ENCODE data around the gene ANKS3. TPM values are rescaled to one million over a fixed set of nuclear protein-coding genes. Genes with fewer than 3 reads are reported as not detected.

ANKS3 gene
- total and polyA plus RNA-seq, 2 donors (not counting 3 experiments of a cell fraction or from before 2014, with no cell fraction given): 13.9 to 24.0 TPM

DNA sequence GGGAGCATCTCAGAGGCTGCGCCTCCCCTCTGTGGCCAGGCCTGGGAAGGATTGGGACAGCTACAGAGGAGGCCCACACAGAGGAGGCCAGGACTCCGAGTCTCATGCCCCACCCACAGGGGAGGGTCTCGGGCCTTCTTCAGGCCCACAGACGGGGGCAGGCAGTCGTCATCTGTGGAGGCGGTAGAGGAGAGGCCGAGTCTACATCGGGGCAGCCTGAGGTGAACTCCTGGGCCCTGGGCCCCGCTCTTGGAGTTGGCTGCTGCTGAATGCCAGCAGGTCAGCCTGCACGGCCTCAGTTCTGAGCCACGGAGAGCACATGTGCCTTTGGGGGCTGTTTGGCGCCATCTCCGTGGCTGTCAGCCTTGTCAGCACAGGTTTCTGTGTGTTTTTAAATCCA, 48.8 kb downstream of the ANKS3 start:
- dilution Hi-C loops (cut with MboI; ENCODE audit: extremely low pct_ligation_motif_present, low sequenced_read_pairs) (no loop called here), intact Hi-C loops (cut with micrococcal nuclease) (no loop called here)
- H3K36me3 ChIP-seq (ENCODE audit: control insufficient read depth in 2 of 2, extremely low read depth in 1 of 2, insufficient read depth in 2 of 2, low read length in 2 of 2): peaks cover 4 to 57% of the 10 kb centered on the region in 2 experiments
- POLR2A ChIA-PET: no interaction called here
- H3K4me1 ChIP-seq (ENCODE audit: control insufficient read depth, extremely low read depth, insufficient read depth, low read length): no peaks in the 10 kb centered on the region
- H3K9me3 ChIP-seq (replicated peaks; ENCODE audit: control insufficient read depth, insufficient read depth, low read length): no peaks in the 10 kb centered on the region
- no TSS peak for BruUV-seq (replicated peaks)
- DNase-seq (ENCODE audit: low read depth, low spot score): no peak
- H3K27me3 ChIP-seq (ENCODE audit: control insufficient read depth in 2 of 2, insufficient read depth in 2 of 2, low read length in 2 of 2): no peaks in the 10 kb centered on the region
- H3K79me2 ChIP-seq (ENCODE audit: control insufficient read depth, insufficient read depth, low read length): no peaks in the 10 kb centered on the region
- TF ChIP-seq EZH2 (IDR thresholded peaks at IDR 0.05; ENCODE audit: borderline replicate concordance, low read depth, low read length, severe bottlenecking) (no peak), POLR2AphosphoS5 (IDR thresholded peaks at IDR 0.05; ENCODE audit: insufficient read depth, low read depth, low read length) (no peak), FOS (IDR thresholded peaks at IDR 0.05; ENCODE audit: borderline replicate concordance, insufficient read depth, low read length) (no peak), GATA2 (IDR thresholded peaks at IDR 0.05; ENCODE audit: insufficient read depth, insufficient read length, low read depth, low read length) (no peak), JUN (IDR thresholded peaks at IDR 0.05; ENCODE audit: borderline replicate concordance, insufficient read depth, insufficient read length, low read depth) (no peak), MYC (IDR thresholded peaks at IDR 0.05; ENCODE audit: low read depth, low read length) (no peak), POLR2A (IDR thresholded peaks at IDR 0.05; ENCODE audit: low read depth, low read length) (no peak)
- TF ChIP-seq, protein P1, sequence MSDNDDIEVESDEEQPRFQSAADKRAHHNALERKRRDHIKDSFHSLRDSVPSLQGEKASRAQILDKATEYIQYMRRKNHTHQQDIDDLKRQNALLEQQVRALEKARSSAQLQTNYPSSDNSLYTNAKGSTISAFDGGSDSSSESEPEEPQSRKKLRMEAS (IDR thresholded peaks at IDR 0.05; ENCODE audit: insufficient read depth, insufficient read length): no peak
- TF ChIP-seq, protein P2, sequence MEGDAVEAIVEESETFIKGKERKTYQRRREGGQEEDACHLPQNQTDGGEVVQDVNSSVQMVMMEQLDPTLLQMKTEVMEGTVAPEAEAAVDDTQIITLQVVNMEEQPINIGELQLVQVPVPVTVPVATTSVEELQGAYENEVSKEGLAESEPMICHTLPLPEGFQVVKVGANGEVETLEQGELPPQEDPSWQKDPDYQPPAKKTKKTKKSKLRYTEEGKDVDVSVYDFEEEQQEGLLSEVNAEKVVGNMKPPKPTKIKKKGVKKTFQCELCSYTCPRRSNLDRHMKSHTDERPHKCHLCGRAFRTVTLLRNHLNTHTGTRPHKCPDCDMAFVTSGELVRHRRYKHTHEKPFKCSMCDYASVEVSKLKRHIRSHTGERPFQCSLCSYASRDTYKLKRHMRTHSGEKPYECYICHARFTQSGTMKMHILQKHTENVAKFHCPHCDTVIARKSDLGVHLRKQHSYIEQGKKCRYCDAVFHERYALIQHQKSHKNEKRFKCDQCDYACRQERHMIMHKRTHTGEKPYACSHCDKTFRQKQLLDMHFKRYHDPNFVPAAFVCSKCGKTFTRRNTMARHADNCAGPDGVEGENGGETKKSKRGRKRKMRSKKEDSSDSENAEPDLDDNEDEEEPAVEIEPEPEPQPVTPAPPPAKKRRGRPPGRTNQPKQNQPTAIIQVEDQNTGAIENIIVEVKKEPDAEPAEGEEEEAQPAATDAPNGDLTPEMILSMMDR (IDR thresholded peaks at IDR 0.05; ENCODE audit: extremely low read depth in 1 of 2, insufficient read depth in 1 of 2, low read depth in 1 of 2, low read length in 2 of 2): no peak
- no peak overlapping the region for H3K27ac ChIP-seq (ENCODE audit: insufficient read depth, low read depth, low read length)
- FAIRE-seq: no peak
- no peak overlapping the region for H2AFZ ChIP-seq (ENCODE audit: low read depth, low read length)
- H3K4me2 ChIP-seq (ENCODE audit: insufficient read depth, low read length): no peak overlapping the region
- no peaks in the 10 kb centered on the region for H3K9me1 ChIP-seq (replicated peaks; ENCODE audit: control insufficient read depth, extremely low read depth, insufficient read depth, low read length)
- CTCF ChIA-PET: interaction anchor here (1.5 kb wide), 1 partner anchor 11 kb away, joined by 3 read pairs; no protein-coding TSS in a partner anchor
- no peak overlapping the region for H3K4me3 ChIP-seq (replicated peaks in 1 of 3; ENCODE audit: insufficient read depth in 1 of 3, low read depth in 1 of 3, low read length in 3 of 3)
- H3K9ac ChIP-seq (replicated peaks; ENCODE audit: extremely low read depth, insufficient read depth, low read length): no peak overlapping the region
- no peaks in the 10 kb centered on the region for H4K20me1 ChIP-seq (replicated peaks; ENCODE audit: control insufficient read depth, extremely low read depth, insufficient read depth, low read length)
